8988T (cell line): ENCODE measurements around the gene TTLL10.
"Not testable (repeated sequence)": the region's sequence is repeated elsewhere in the genome, so short reads cannot be mapped to it uniquely, and the experiment has no call there.

Experiments
- DNase-seq: peaks from one replicate; pipeline ENCODE4 v3.0.0; 2011

TTLL10 gene

GRCh38 chr1:1142352-1142751 lies 31.3 kb upstream of the TTLL10 start:
- DNase-seq = not testable (repeated sequence)

- DNase-seq = no peak
Observed at GRCh38 chr1:1142844-1143243, 30.8 kb upstream of the TTLL10 start.

GRCh38 chr1:1143636-1144035 lies 30.0 kb upstream of the TTLL10 start:
- DNase-seq = no peak

GRCh38 chr1:1144122-1144842 lies 29.4 kb upstream of the TTLL10 start:
- no peak for DNase-seq

GRCh38 chr1:1144843-1145546 lies 28.7 kb upstream of the TTLL10 start:
- no peak for DNase-seq

- DNase-seq = no peak
Observed at GRCh38 chr1:1145547-1145914, 28.1 kb upstream of the TTLL10 start.

GRCh38 chr1:1146026-1146425 lies 27.7 kb upstream of the TTLL10 start:
- DNase-seq = no peak

- DNase-seq = no peak
Observed at GRCh38 chr1:1146596-1146995, 27.1 kb upstream of the TTLL10 start.

- no peak for DNase-seq
Observed at GRCh38 chr1:1148061-1148460, 25.6 kb upstream of the TTLL10 start.

GRCh38 chr1:1148569-1148968 lies 25.1 kb upstream of the TTLL10 start:
- DNase-seq = no peak

GRCh38 chr1:1149416-1149815 lies 24.3 kb upstream of the TTLL10 start:
- DNase-seq = no peak

- DNase-seq = no peak
Observed at GRCh38 chr1:1150100-1150499, 23.6 kb upstream of the TTLL10 start.

- DNase-seq = no peak
Observed at GRCh38 chr1:1151306-1151705, 22.4 kb upstream of the TTLL10 start.

GRCh38 chr1:1152431-1152830 lies 21.2 kb upstream of the TTLL10 start:
- not testable (repeated sequence) for DNase-seq

- not testable (repeated sequence) for DNase-seq
Observed at GRCh38 chr1:1153215-1153614, 20.5 kb upstream of the TTLL10 start.

- no peak for DNase-seq
Observed at GRCh38 chr1:1153874-1154273, 19.8 kb upstream of the TTLL10 start.

- no peak for DNase-seq
Observed at GRCh38 chr1:1155258-1155657, 18.4 kb upstream of the TTLL10 start.

GRCh38 chr1:1156140-1157032 lies 17.3 kb upstream of the TTLL10 start:
- DNase-seq = no peak

GRCh38 chr1:1157033-1157365 lies 16.7 kb upstream of the TTLL10 start:
- DNase-seq = no peak

- peak; percentile 89 for DNase-seq
Observed at GRCh38 chr1:1157426-1157913, 16.2 kb upstream of the TTLL10 start.

GRCh38 chr1:1157914-1158710 lies 15.6 kb upstream of the TTLL10 start:
- DNase-seq = no peak

GRCh38 chr1:1160281-1160930 lies 13.3 kb upstream of the TTLL10 start:
- no peak for DNase-seq
